MCF 10A (cell line): ENCODE results near the gene TAOK2. TPM values are rescaled to one million over a fixed set of nuclear protein-coding genes. Genes with fewer than 3 reads are reported as not detected.

Experiments
- BruUV-seq: library from RNA; stranded (reverse); fragments of 400-500 nt; replicated peaks from 2 replicates; lab custom pipeline; 2021; lab: Mats Ljungman, UMichigan
- CTCF ChIA-PET: fragments of 300-600 bp; sonication (Branson Sonifier 250); formaldehyde crosslinking; extraction: SDS; loops from one replicate; lab custom pipeline; 2021; ENCODE audit warnings: antibody characterized with exemption, inconsistent platforms; lab: Yijun Ruan, JAX
- POLR2A ChIA-PET: fragments of 300-600, 350-650 bp; sonication (Branson Sonifier 250); formaldehyde crosslinking; extraction: SDS; loops from one replicate; lab custom pipeline; 2020; ENCODE audit warnings: antibody characterized with exemption, inconsistent platforms; lab: Yijun Ruan, JAX
- DNase-seq: peaks from one replicate; pipeline ENCODE4 v3.0.0-alpha.2; 2018; ENCODE audit not compliant: unreplicated experiment
- H3K27ac Mint-ChIP-seq: one replicate; pipeline ENCODE4 v1.8.0; 2022; ENCODE audit warnings: mild to moderate bottlenecking, low read depth, mixed read lengths; ENCODE audit not compliant: unreplicated experiment
- H3K27me3 Mint-ChIP-seq: one replicate; pipeline ENCODE4 v1.8.0; 2022; ENCODE audit warnings: mixed read lengths; ENCODE audit not compliant: insufficient read depth, unreplicated experiment
- H3K36me3 Mint-ChIP-seq: one replicate; pipeline ENCODE4 v1.8.0; 2022; ENCODE audit warnings: mild to moderate bottlenecking, moderate library complexity, mixed read lengths; ENCODE audit not compliant: insufficient read depth, unreplicated experiment
- H3K4me1 Mint-ChIP-seq: one replicate; pipeline ENCODE4 v1.8.0; 2022; ENCODE audit warnings: mixed read lengths; ENCODE audit not compliant: insufficient read depth, unreplicated experiment
- H3K4me3 Mint-ChIP-seq: one replicate; pipeline ENCODE4 v1.8.0; 2022; ENCODE audit warnings: mild to moderate bottlenecking, moderate library complexity, mixed read lengths; ENCODE audit not compliant: unreplicated experiment
- H3K9me3 Mint-ChIP-seq: one replicate; pipeline ENCODE4 v1.8.0; 2022; ENCODE audit warnings: mixed read lengths; ENCODE audit not compliant: unreplicated experiment
- intact Hi-C: fragments of 100-400 bp; cut with micrococcal nuclease; formaldehyde crosslinking; loops from 2 replicates; pipeline ENCODE4 v1.14.1; 2022
- total RNA-seq: library from RNA; stranded (reverse); gene quantifications from 2 replicates; pipeline ENCODE4 v1.2.3, GENCODE V29; 2022
- TF ChIP-seq, protein P1 (sequence below): fragments of 200-600 bp; IDR thresholded peaks from one replicate; pipeline ENCODE4 v1.8.0; 2022; ENCODE audit warnings: antibody characterized with exemption, mild to moderate bottlenecking; ENCODE audit not compliant: unreplicated experiment

The TAOK2 gene
- total RNA-seq, 1 experiment from 2014 or later = 29.3 TPM

DNA sequence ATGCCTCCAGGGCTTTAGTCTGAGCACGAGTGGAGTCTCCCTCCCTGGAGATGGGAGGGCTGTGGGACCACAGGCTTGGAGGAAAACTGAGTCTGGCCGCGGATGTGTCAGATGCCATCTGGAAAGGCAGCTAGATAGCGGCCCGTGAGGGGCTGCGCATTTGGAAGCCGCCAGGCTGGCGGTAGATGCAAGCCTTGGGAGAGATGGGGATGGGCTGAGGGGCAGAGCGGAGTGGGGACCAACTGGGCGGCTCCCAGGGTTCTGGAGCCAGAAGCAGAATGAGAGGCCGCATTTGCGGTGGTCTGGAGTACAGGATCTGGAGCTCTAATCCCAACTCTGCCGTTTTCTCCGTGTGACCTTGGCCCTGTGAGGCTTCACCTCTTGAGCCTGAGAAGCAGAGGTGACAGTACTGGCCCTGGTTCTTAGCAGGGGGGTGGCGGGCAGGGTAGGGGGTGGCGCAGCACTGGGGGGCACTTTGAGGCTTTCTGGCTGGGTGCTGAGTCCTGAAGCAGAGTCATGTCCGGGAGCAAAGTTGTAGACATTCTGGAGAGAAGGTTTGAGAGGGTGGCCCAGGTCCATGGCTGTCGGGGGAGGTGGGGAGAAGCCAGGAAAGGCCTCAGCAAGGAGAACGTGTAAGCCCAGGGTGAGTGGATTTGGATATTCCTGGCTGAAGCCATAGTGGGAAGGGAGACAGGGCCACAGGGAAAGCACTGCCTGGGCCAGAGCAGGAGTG lies 29.1 kb downstream of the TAOK2 start:
- no peak for DNase-seq
- CTCF ChIA-PET = interaction anchor here (0.6 to 1.1 kb wide), 4 partner anchors 9 to 312 kb away, joined by 3 read pairs; no protein-coding TSS in a partner anchor
- intact Hi-C loops = no loop called here
- Mint-ChIP-seq H3K4me1 (no peaks in the 10 kb centered on the region), H3K4me3 (no peak overlapping the region), H3K27me3 (no peaks in the 10 kb centered on the region), H3K27ac (no peak overlapping the region), H3K36me3 (peaks cover 30% of the 10 kb centered on the region), H3K9me3 (no peaks in the 10 kb centered on the region)
- POLR2A ChIA-PET = interaction anchor here (0.5 to 0.6 kb wide), 2 partner anchors 17 to 90 kb away, joined by 3 read pairs; no protein-coding TSS in a partner anchor
- BruUV-seq = no TSS peak
- TF ChIP-seq, protein P1, sequence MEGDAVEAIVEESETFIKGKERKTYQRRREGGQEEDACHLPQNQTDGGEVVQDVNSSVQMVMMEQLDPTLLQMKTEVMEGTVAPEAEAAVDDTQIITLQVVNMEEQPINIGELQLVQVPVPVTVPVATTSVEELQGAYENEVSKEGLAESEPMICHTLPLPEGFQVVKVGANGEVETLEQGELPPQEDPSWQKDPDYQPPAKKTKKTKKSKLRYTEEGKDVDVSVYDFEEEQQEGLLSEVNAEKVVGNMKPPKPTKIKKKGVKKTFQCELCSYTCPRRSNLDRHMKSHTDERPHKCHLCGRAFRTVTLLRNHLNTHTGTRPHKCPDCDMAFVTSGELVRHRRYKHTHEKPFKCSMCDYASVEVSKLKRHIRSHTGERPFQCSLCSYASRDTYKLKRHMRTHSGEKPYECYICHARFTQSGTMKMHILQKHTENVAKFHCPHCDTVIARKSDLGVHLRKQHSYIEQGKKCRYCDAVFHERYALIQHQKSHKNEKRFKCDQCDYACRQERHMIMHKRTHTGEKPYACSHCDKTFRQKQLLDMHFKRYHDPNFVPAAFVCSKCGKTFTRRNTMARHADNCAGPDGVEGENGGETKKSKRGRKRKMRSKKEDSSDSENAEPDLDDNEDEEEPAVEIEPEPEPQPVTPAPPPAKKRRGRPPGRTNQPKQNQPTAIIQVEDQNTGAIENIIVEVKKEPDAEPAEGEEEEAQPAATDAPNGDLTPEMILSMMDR = no peak

DNA sequence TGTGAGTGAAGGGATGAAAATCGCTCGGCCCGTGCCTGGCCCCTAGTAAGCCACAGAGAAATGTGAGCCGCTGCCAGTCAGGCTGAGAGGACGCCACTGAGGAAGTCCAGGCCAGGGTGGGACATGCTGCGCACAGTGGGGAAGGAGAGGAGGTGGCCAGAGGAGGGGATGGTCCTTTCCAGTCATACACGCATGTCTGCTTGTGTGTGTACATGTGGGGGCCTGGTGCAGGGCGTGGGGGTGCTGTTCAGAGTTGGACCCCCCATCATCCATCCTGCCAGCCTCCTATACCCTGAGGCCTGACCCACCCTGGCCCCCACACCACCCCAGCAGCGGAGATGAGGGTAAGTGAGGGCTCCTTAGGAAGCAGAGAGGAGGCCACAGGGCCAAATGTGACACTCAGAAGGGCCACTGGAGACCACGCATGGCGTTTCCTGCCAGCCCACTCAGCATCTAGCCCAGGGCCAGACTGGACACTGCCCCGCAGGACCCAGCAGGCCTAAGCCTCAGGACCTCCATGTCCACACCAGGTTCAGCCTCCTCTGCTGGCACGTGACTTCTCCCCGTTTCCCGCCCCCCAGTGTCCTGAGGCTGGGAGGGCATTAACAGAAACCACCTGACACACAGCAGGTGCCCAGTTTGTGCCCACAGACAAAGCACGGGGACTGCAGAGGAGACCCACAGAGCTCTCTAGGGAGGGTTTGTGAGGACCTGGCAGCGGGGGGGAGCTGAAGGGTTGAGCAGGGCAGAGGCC lies 30.2 kb downstream of the TAOK2 start:
- no TSS peak for BruUV-seq
- no peak overlapping the region for H3K27ac Mint-ChIP-seq
- H3K27me3 Mint-ChIP-seq = no peaks in the 10 kb centered on the region
- no peak overlapping the region for H3K4me3 Mint-ChIP-seq
- ChIA-PET CTCF (interaction anchor here (0.9 to 2.0 kb wide), 3 partner anchors 11 to 86 kb away, joined by 3 to 6 read pairs (median 3); no protein-coding TSS in a partner anchor), POLR2A (interaction anchor here (1.1 to 2.5 kb wide), 2 partner anchors 7 to 10 kb away, joined by 3 to 9 read pairs; partner anchors contain the start of gene INO80E)
- no peaks in the 10 kb centered on the region for H3K9me3 Mint-ChIP-seq
- intact Hi-C loops = no loop called here
- DNase-seq = no peak
- peaks cover 19% of the 10 kb centered on the region for H3K36me3 Mint-ChIP-seq
- TF ChIP-seq, protein P1 = no peak
- H3K4me1 Mint-ChIP-seq = no peaks in the 10 kb centered on the region

DNA sequence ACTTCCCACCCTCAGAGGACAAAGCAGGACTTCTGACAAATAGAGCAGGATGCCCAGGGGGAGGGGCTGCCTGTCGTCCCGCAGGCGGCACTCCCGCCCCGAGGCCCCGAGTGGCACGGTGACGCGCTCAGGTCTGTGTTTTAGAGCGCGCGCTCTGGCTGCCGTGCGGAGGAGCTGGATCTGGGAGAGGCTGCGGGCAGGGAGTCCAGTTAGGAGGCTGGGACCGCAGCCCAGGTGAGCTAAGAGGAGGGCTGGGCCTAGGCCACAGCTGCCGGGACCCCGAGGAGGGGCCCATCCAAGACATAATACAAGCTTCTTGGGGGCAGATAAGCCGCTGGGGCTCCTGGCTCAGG lies 30.7 kb downstream of the TAOK2 start:
- DNase-seq = no peak
- TF ChIP-seq, protein P1 = no peak
- POLR2A ChIA-PET = interaction anchor here (0.7 to 2.5 kb wide), 4 partner anchors 8 to 180 kb away, joined by 3 to 9 read pairs (median 4); partner anchors contain the start of genes INO80E and TAOK2
- intact Hi-C loops = no loop called here
- BruUV-seq = no TSS peak
- Mint-ChIP-seq H3K27ac (no peak overlapping the region), H3K4me3 (no peak overlapping the region), H3K27me3 (no peaks in the 10 kb centered on the region), H3K36me3 (peaks cover 15% of the 10 kb centered on the region), H3K4me1 (no peaks in the 10 kb centered on the region), H3K9me3 (no peaks in the 10 kb centered on the region)
- CTCF ChIA-PET = interaction anchor here (0.9 to 2.0 kb wide), 4 partner anchors 11 to 86 kb away, joined by 3 to 6 read pairs (median 4); no protein-coding TSS in a partner anchor
